Ovary (tissue), 3 donors: ENCODE results near the gene PLCB4.

Experiments used
- EP300 ChIP-seq: sonication (generic); formaldehyde crosslinking; IDR thresholded peaks from one replicate; pipeline ENCODE4 v1.6.1; 2017; ENCODE audit warnings: antibody characterized with exemption
- POLR2A ChIP-seq: fragments of 450-650 bp; IDR thresholded peaks from one replicate; pipeline ENCODE4 v1.6.1; 2017; ENCODE audit warnings: antibody characterized with exemption, mild to moderate bottlenecking, moderate library complexity
- TF ChIP-seq, protein P1 (sequence below), 3 donors: fragments of 450-650 bp in 2 of 3; fragments of 200-600 bp in 1 of 3; IDR thresholded peaks; one replicate each; pipeline versions ENCODE4 v1.5.1 to v1.8.0; 2016 to 2022; ENCODE audit warnings: antibody characterized with exemption in 3 of 3, mild to moderate bottlenecking in 1 of 3
- donor health status: DM: no; HTN: no; CAD: no.

- TF ChIP-seq POLR2A: no peak
- TF ChIP-seq, protein P1, sequence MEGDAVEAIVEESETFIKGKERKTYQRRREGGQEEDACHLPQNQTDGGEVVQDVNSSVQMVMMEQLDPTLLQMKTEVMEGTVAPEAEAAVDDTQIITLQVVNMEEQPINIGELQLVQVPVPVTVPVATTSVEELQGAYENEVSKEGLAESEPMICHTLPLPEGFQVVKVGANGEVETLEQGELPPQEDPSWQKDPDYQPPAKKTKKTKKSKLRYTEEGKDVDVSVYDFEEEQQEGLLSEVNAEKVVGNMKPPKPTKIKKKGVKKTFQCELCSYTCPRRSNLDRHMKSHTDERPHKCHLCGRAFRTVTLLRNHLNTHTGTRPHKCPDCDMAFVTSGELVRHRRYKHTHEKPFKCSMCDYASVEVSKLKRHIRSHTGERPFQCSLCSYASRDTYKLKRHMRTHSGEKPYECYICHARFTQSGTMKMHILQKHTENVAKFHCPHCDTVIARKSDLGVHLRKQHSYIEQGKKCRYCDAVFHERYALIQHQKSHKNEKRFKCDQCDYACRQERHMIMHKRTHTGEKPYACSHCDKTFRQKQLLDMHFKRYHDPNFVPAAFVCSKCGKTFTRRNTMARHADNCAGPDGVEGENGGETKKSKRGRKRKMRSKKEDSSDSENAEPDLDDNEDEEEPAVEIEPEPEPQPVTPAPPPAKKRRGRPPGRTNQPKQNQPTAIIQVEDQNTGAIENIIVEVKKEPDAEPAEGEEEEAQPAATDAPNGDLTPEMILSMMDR (IDR thresholded peaks at IDR 0.05): no peak
- TF ChIP-seq EP300: no peak
These were observed 454.7 kb downstream of the PLCB4 start for GRCh38 chr20:9523636-9524035.
